ENCODE measurements around the gene BMI1. TPM values are rescaled to one million over a fixed set of nuclear protein-coding genes. Genes with fewer than 3 reads are reported as not detected.

Gene BMI1
- total RNA-seq (2022), result 118 and 121 TPM in 2 replicates
- percentile 98 among the genes with signal in this experiment for Bru-seq, nascent RNA
- BruChase-seq, experiment 1, labeled RNA remaining after a 2-hour chase, result percentile 100 among the genes with signal in this experiment
- BruChase-seq, experiment 2, labeled RNA remaining after a 6-hour chase, result percentile 100 among the genes with signal in this experiment
- long read RNA-seq, transcript BMI1-201 (10 exons, 3,428 nt), result major isoform, 86 of 128 reads
- long read RNA-seq, partial matches to known transcripts, result 8 of 128 reads
- long read RNA-seq, other reads (novel, unspliced or antisense), result 34 of 128 reads

GRCh38 chr10:22320591-22321155, at the start of gene BMI1:
TSS of gene BMI1 (plus strand) at chr10:22321099. CDS start at chr10:22326450, 5,351 bp downstream.
- Mint-ChIP-seq H3K9me3 (ENCODE audit: unreplicated experiment) (no peaks in the 10 kb centered on the region), H3K27me3 (ENCODE audit: insufficient read depth, unreplicated experiment) (peaks cover 2% of the 10 kb centered on the region), H3K27ac (ENCODE audit: unreplicated experiment) (peak within 1 kb of the TSS; percentile 88), H3K4me3 (ENCODE audit: unreplicated experiment) (peak within 1 kb of the TSS; percentile 88), H3K36me3 (ENCODE audit: insufficient read depth, unreplicated experiment) (peaks cover 32% of the 10 kb centered on the region), H3K4me1 (ENCODE audit: low read depth, unreplicated experiment) (peaks cover 27% of the 10 kb centered on the region)
- no peaks in the 10 kb centered on the region for H3K36me3 ChIP-seq (ENCODE audit: control insufficient read depth, insufficient read depth, low read length)
- BruUV-seq (replicated peaks), result no TSS peak
- no peaks in the 10 kb centered on the region for H3K27me3 ChIP-seq (replicated peaks; ENCODE audit: control insufficient read depth, insufficient read depth, low read length)
- intact Hi-C loops (cut with micrococcal nuclease; ENCODE audit: unreplicated experiment), result loop anchor here (5.0 to 10.0 kb wide), 3 partner anchors 244 to 788 kb away; partner anchors contain the start of gene MLLT10
- H3K9me3 ChIP-seq, result no peaks in the 10 kb centered on the region
- peak within 1 kb of the TSS; percentile 90 for H3K4me3 ChIP-seq (ENCODE audit: low read depth, low read length)
- TF ChIP-seq CTCF (IDR thresholded peaks at IDR 0.05; ENCODE audit: insufficient read depth in 1 of 2, low read depth in 1 of 2, low read length in 1 of 2, severe bottlenecking in 1 of 2, unreplicated experiment in 1 of 2), result no peak
- peak; percentile 90 to 91 for DNase-seq
- POLR2A ChIA-PET, result no interaction called here
- CTCF ChIA-PET, result no interaction called here
- H3K4me1 ChIP-seq, result peaks cover 36% of the 10 kb centered on the region

DNA sequence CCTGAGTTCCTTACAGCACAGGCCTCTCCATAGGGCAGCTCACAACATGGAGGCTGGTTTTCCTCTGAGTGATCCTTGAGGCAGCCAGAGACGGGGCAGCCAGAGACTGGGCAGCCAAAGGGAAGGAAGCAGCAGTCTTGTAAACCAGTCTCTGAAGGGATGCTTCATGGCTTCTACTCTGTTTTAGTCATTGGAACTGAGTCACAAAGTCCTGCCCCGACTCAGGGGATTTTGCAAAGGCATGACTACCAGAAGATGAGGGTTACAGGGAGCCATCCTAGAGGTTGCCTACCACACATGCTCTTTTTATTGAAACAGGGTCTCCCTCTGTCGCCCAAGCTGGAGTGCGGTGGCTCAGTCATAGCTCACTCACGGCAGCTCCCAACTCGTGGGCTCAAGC, 49.1 kb upstream of the BMI1 start:
- no peaks in the 10 kb centered on the region for H3K4me1 ChIP-seq
- Mint-ChIP-seq H3K36me3 (ENCODE audit: insufficient read depth, unreplicated experiment) (no peaks in the 10 kb centered on the region), H3K27ac (ENCODE audit: unreplicated experiment) (no peak overlapping the region), H3K9me3 (ENCODE audit: unreplicated experiment) (no peaks in the 10 kb centered on the region), H3K4me1 (ENCODE audit: low read depth, unreplicated experiment) (no peaks in the 10 kb centered on the region), H3K4me3 (ENCODE audit: unreplicated experiment) (no peak overlapping the region), H3K27me3 (ENCODE audit: insufficient read depth, unreplicated experiment) (peaks cover 8% of the 10 kb centered on the region)
- POLR2A ChIA-PET, result no interaction called here
- CTCF ChIA-PET, result interaction anchor here (0.7 kb wide), 1 partner anchor 45 kb away, joined by 5 read pairs; the partner anchor contains the start of gene COMMD3
- intact Hi-C loops (cut with micrococcal nuclease; ENCODE audit: unreplicated experiment), result no loop called here
- H3K4me3 ChIP-seq (ENCODE audit: low read depth, low read length), result no peak overlapping the region
- no peak for TF ChIP-seq CTCF (IDR thresholded peaks at IDR 0.05; ENCODE audit: insufficient read depth in 1 of 2, low read depth in 1 of 2, low read length in 1 of 2, severe bottlenecking in 1 of 2, unreplicated experiment in 1 of 2)
- BruUV-seq (replicated peaks), result no TSS peak
- no peak for DNase-seq
- H3K36me3 ChIP-seq (ENCODE audit: control insufficient read depth, insufficient read depth, low read length), result no peaks in the 10 kb centered on the region
- no peaks in the 10 kb centered on the region for H3K9me3 ChIP-seq
- no peaks in the 10 kb centered on the region for H3K27me3 ChIP-seq (replicated peaks; ENCODE audit: control insufficient read depth, insufficient read depth, low read length)

- H3K27me3 ChIP-seq (replicated peaks; ENCODE audit: control insufficient read depth, insufficient read depth, low read length), result no peaks in the 10 kb centered on the region
- ChIA-PET CTCF (interaction anchor here (1.0 kb wide), 1 partner anchor 175 kb away, joined by 3 read pairs; no protein-coding TSS in a partner anchor), POLR2A (no interaction called here)
- H3K4me1 ChIP-seq, result peaks cover 7% of the 10 kb centered on the region
- BruUV-seq (replicated peaks), result no TSS peak
- H3K4me3 ChIP-seq (ENCODE audit: low read depth, low read length), result peak overlapping the region; percentile 29
- no peaks in the 10 kb centered on the region for H3K9me3 Mint-ChIP-seq (ENCODE audit: unreplicated experiment)
- DNase-seq, result no peak
- peak overlapping the region; percentile 70 for H3K4me3 Mint-ChIP-seq (ENCODE audit: unreplicated experiment)
- no peaks in the 10 kb centered on the region for H3K36me3 Mint-ChIP-seq (ENCODE audit: insufficient read depth, unreplicated experiment)
- H3K27ac Mint-ChIP-seq (ENCODE audit: unreplicated experiment), result peak overlapping the region; percentile 25
- TF ChIP-seq CTCF (IDR thresholded peaks at IDR 0.05; ENCODE audit: insufficient read depth in 1 of 2, low read depth in 1 of 2, low read length in 1 of 2, severe bottlenecking in 1 of 2, unreplicated experiment in 1 of 2), result no peak
- H3K36me3 ChIP-seq (ENCODE audit: control insufficient read depth, insufficient read depth, low read length), result no peaks in the 10 kb centered on the region
- peaks cover 7% of the 10 kb centered on the region for H3K4me1 Mint-ChIP-seq (ENCODE audit: low read depth, unreplicated experiment)
- no peaks in the 10 kb centered on the region for H3K9me3 ChIP-seq
- no peaks in the 10 kb centered on the region for H3K27me3 Mint-ChIP-seq (ENCODE audit: insufficient read depth, unreplicated experiment)
- intact Hi-C loops (cut with micrococcal nuclease; ENCODE audit: unreplicated experiment), result no loop called here
These were observed 42.5 kb upstream of the BMI1 start for GRCh38 chr10:22278441-22278782.

Measured in Caco-2 (cell line).